ENCODE data around the gene BUB1B.

Gene BUB1B

GRCh38 chr15:40253167-40253790 lies 92.4 kb downstream of the BUB1B start:
- no peak for DNase-seq (ENCODE audit: low read depth)
- TF ChIP-seq POLR2A (IDR thresholded peaks at IDR 0.05; ENCODE audit: extremely low read depth, insufficient read length) (no peak), CTCF (IDR thresholded peaks at IDR 0.05; ENCODE audit: low read depth, low read length) (no peak), MYC (IDR thresholded peaks at IDR 0.05; ENCODE audit: low read depth, low read length) (no peak)
- TF ChIP-seq, protein P1, sequence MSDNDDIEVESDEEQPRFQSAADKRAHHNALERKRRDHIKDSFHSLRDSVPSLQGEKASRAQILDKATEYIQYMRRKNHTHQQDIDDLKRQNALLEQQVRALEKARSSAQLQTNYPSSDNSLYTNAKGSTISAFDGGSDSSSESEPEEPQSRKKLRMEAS (IDR thresholded peaks at IDR 0.05; ENCODE audit: low read depth, low read length): no peak
- H3K4me3 ChIP-seq (ENCODE audit: low read depth, low read length): no peak overlapping the region

DNA sequence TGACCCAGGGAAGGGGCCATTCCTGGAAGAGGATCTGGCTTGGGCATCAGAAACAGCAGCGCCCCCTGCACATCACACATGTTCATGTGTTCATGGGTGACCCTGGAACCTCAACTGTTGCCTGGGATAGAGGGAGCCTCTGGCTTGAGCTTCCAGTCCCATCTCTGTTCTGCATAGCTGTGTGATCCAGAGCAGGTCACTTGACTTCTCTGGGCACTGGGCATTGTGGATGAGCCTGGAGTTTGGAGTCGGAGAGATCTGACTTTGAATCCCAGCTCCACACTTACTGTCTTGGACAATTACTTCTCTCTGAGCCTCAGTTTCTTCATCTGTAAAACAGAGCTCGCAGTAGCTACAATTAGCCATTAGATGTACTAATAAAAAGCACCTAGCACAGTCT lies 93.6 kb downstream of the BUB1B start:
- DNase-seq (ENCODE audit: low read depth): no peak
- TF ChIP-seq CTCF (IDR thresholded peaks at IDR 0.05; ENCODE audit: low read depth, low read length) (no peak), POLR2A (IDR thresholded peaks at IDR 0.05; ENCODE audit: extremely low read depth, insufficient read length) (no peak), MYC (IDR thresholded peaks at IDR 0.05; ENCODE audit: low read depth, low read length) (no peak)
- TF ChIP-seq, protein P1 (IDR thresholded peaks at IDR 0.05; ENCODE audit: low read depth, low read length): no peak
- H3K4me3 ChIP-seq (ENCODE audit: low read depth, low read length): no peak overlapping the region

GRCh38 chr15:40255033-40255432 lies 94.2 kb downstream of the BUB1B start:
- DNase-seq (ENCODE audit: low read depth): no peak
- no peak overlapping the region for H3K4me3 ChIP-seq (ENCODE audit: low read depth, low read length)
- TF ChIP-seq, protein P1 (IDR thresholded peaks at IDR 0.05; ENCODE audit: low read depth, low read length): no peak
- TF ChIP-seq POLR2A (IDR thresholded peaks at IDR 0.05; ENCODE audit: extremely low read depth, insufficient read length) (no peak), MYC (IDR thresholded peaks at IDR 0.05; ENCODE audit: low read depth, low read length) (no peak), CTCF (IDR thresholded peaks at IDR 0.05; ENCODE audit: low read depth, low read length) (no peak)

GRCh38 chr15:40256638-40257235 lies 95.9 kb downstream of the BUB1B start:
- no peak for DNase-seq (ENCODE audit: low read depth)
- TF ChIP-seq MYC (IDR thresholded peaks at IDR 0.05; ENCODE audit: low read depth, low read length) (no peak), POLR2A (IDR thresholded peaks at IDR 0.05; ENCODE audit: extremely low read depth, insufficient read length) (no peak)
- TF ChIP-seq, protein P1 (IDR thresholded peaks at IDR 0.05; ENCODE audit: low read depth, low read length): no peak
- H3K4me3 ChIP-seq (ENCODE audit: low read depth, low read length): no peak overlapping the region

- no peak overlapping the region for H3K4me3 ChIP-seq (ENCODE audit: low read depth, low read length)
- TF ChIP-seq CTCF (IDR thresholded peaks at IDR 0.05; ENCODE audit: low read depth, low read length) (no peak), POLR2A (IDR thresholded peaks at IDR 0.05; ENCODE audit: extremely low read depth, insufficient read length) (no peak), MYC (IDR thresholded peaks at IDR 0.05; ENCODE audit: low read depth, low read length) (no peak)
- TF ChIP-seq, protein P1 (IDR thresholded peaks at IDR 0.05; ENCODE audit: low read depth, low read length): no peak
- DNase-seq (ENCODE audit: low read depth): no peak
These were observed 97.0 kb downstream of the BUB1B start for GRCh38 chr15:40257656-40258450.

DNA sequence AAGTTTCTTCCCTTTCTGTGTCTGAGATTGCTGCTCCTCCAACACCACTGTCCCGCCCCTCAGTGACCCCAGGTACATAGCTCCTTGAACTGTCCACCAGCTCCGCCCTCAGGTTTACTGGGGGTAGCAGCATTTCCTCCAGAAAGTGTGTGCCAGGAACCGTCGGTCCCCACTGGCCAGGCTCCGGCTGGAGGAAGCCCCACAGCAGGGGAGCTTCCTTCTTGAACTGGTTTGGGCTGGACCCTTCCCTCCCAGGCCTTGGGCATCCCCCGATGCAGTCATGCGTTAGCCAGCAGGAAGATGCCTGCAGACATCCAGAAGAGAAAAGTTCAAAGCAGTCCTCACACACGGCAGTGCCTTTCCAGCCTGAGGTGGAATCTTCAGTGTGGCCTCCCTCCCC lies 97.7 kb downstream of the BUB1B start:
- DNase-seq (ENCODE audit: low read depth): peak; percentile 53
- no peak for TF ChIP-seq POLR2A (IDR thresholded peaks at IDR 0.05; ENCODE audit: extremely low read depth, insufficient read length)
- TF ChIP-seq CTCF (IDR thresholded peaks at IDR 0.05; ENCODE audit: low read depth, low read length): no peak
- TF ChIP-seq, protein P1 (IDR thresholded peaks at IDR 0.05; ENCODE audit: low read depth, low read length): no peak
- no peak overlapping the region for H3K4me3 ChIP-seq (ENCODE audit: low read depth, low read length)

All from NB4 (cell line).